IPS DF 4.7 (cell line): ENCODE data around the gene FBF1.
"Not testable (repeated sequence)": the region's sequence is repeated elsewhere in the genome, so short reads cannot be mapped to it uniquely, and the experiment has no call there.

Experiments used
- DNase-seq: peaks from one replicate; pipeline ENCODE4 v3.0.0-alpha.2; 2013; ENCODE audit warnings: low spot score; ENCODE audit errors: extremely low read depth

The FBF1 gene

GRCh38 chr17:75875182-75875939 is 65.5 kb downstream of the FBF1 start:
- DNase-seq = no peak

GRCh38 chr17:75874323-75875181 is 66.3 kb downstream of the FBF1 start:
- no peak for DNase-seq

- no peak for DNase-seq
Observed at GRCh38 chr17:75873587-75874322, 67.1 kb downstream of the FBF1 start.

- DNase-seq = no peak
Observed at GRCh38 chr17:75872434-75873351, 68.1 kb downstream of the FBF1 start.

GRCh38 chr17:75870228-75870627 is 70.6 kb downstream of the FBF1 start:
- not testable (repeated sequence) for DNase-seq

- DNase-seq = no peak
Observed at GRCh38 chr17:75869282-75870141, 71.3 kb downstream of the FBF1 start.

GRCh38 chr17:75868730-75869281 is 72.0 kb downstream of the FBF1 start:
- DNase-seq = not testable (repeated sequence)

GRCh38 chr17:75865404-75866188 is 75.2 kb downstream of the FBF1 start:
- not testable (repeated sequence) for DNase-seq

- DNase-seq = not testable (repeated sequence)
Observed at GRCh38 chr17:75864887-75865286, 76.0 kb downstream of the FBF1 start.

- DNase-seq = no peak
Observed at GRCh38 chr17:75864448-75864871, 76.4 kb downstream of the FBF1 start.

GRCh38 chr17:75861927-75862317 is 78.9 kb downstream of the FBF1 start:
- no peak for DNase-seq
